Naive thymus-derived CD4-positive, alpha-beta T cell (primary cell): ENCODE results near the gene DRAM1. TPM values are rescaled to one million over a fixed set of nuclear protein-coding genes. Genes with fewer than 3 reads are reported as not detected.
"Not testable (repeated sequence)": the region's sequence is repeated elsewhere in the genome, so short reads cannot be mapped to it uniquely, and the experiment has no call there.

Experiments
- ATAC-seq: fragments of 150-1000 bp; cut with Tn5 transposase; 2 replicates; pipeline ENCODE4 v1.10.0; 2021; ENCODE audit warnings: mild to moderate bottlenecking, moderate library complexity
- CTCF ChIA-PET: fragments of 350-600 bp; sonication (Branson Sonifier 250); formaldehyde crosslinking; loops from one replicate; lab custom pipeline; 2021; ENCODE audit warnings: antibody characterized with exemption; lab: Charles Lee
- POLR2A ChIA-PET: fragments of 350-600 bp; sonication (Branson Sonifier 250); formaldehyde crosslinking; loops from one replicate; lab custom pipeline; 2021; ENCODE audit warnings: antibody characterized with exemption, inconsistent platforms; lab: Charles Lee
- DNase-seq, 9 donors: peaks; one replicate each; pipeline versions ENCODE4 v3.0.0 to v3.0.0-alpha.2; 2020 to 2022; ENCODE audit warnings: mixed read lengths in 1 of 9
- H3K27ac ChIP-seq: one replicate; pipeline ENCODE4 v1.7.0; 2013; ENCODE audit warnings: mild to moderate bottlenecking, low read depth, low read length, moderate library complexity
- H3K27me3 ChIP-seq, 2 donors: one replicate each; pipeline ENCODE4 v1.7.0; 2013; ENCODE audit warnings: low read length in 2 of 2, mild to moderate bottlenecking in 2 of 2, moderate library complexity in 2 of 2; ENCODE audit not compliant: control insufficient read depth in 2 of 2, insufficient read depth in 2 of 2
- H3K36me3 ChIP-seq, 3 experiments: 1 replicate in 2 of 3; 2 replicates in 1 of 3; pipeline ENCODE4 v1.7.0; 2013; ENCODE audit warnings: low read length in 3 of 3, mild to moderate bottlenecking in 3 of 3, moderate library complexity in 1 of 3; ENCODE audit not compliant: insufficient read depth in 3 of 3, control insufficient read depth in 2 of 3
- H3K4me1 ChIP-seq, 2 donors: one replicate each; pipeline ENCODE4 v1.7.0; 2013; ENCODE audit warnings: low read length in 2 of 2, mild to moderate bottlenecking in 2 of 2, moderate library complexity in 1 of 2; ENCODE audit not compliant: control insufficient read depth in 2 of 2, insufficient read depth in 2 of 2
- H3K4me3 ChIP-seq: 2 replicates; pipeline ENCODE4 v1.7.0; 2013; ENCODE audit warnings: mild to moderate bottlenecking, low read length
- H3K9me3 ChIP-seq, 3 experiments: 1 replicate in 2 of 3; 2 replicates in 1 of 3; pipeline ENCODE4 v1.7.0; 2013; ENCODE audit warnings: low read length in 3 of 3; ENCODE audit not compliant: control insufficient read depth in 2 of 3
- H3K27ac Mint-ChIP-seq, 9 donors: one replicate each; pipeline ENCODE4 v1.8.0; 2020 to 2022; ENCODE audit warnings: mixed read lengths in 9 of 9, mild to moderate bottlenecking in 8 of 9, moderate library complexity in 5 of 9, inconsistent platforms in 2 of 9
- H3K27me3 Mint-ChIP-seq, 5 donors: one replicate each; pipeline ENCODE4 v1.8.0; 2021 to 2022; ENCODE audit warnings: mixed read lengths in 5 of 5, mild to moderate bottlenecking in 1 of 5
- H3K36me3 Mint-ChIP-seq, 5 donors: one replicate each; pipeline ENCODE4 v1.8.0; 2020 to 2022; ENCODE audit warnings: mixed read lengths in 5 of 5, mild to moderate bottlenecking in 3 of 5, inconsistent platforms in 1 of 5
- H3K4me1 Mint-ChIP-seq, 7 donors: one replicate each; pipeline ENCODE4 v1.8.0; 2020 to 2022; ENCODE audit warnings: mixed read lengths in 7 of 7, mild to moderate bottlenecking in 3 of 7, inconsistent platforms in 1 of 7
- H3K4me3 Mint-ChIP-seq, 10 donors: one replicate each; pipeline ENCODE4 v1.8.0; 2020 to 2022; ENCODE audit warnings: mild to moderate bottlenecking in 10 of 10, mixed read lengths in 10 of 10, moderate library complexity in 6 of 10, inconsistent platforms in 2 of 10
- H3K9me3 Mint-ChIP-seq, 11 donors: one replicate each; pipeline ENCODE4 v1.8.0; 2020 to 2022; ENCODE audit warnings: mixed read lengths in 11 of 11, mild to moderate bottlenecking in 4 of 11, inconsistent platforms in 1 of 11, moderate library complexity in 1 of 11
- intact Hi-C, 2 donors: fragments of 100-400 bp; cut with micrococcal nuclease; formaldehyde crosslinking; loops; one replicate each; pipeline ENCODE4 v1.15.1; 2023
- polyA plus RNA-seq, 2 donors: library from polyadenylated mRNA; unstranded; fragments of 300-500 nt; fragmentation: Illumina TruSeq; gene quantifications; one replicate each; pipeline ENCODE4 v1.2.3, GENCODE V29; 2021
- total RNA-seq, 6 experiments: library from RNA in 5 of 6; stranded (reverse) in 5 of 6; gene quantifications; 1 replicate in 5 of 6; 2 replicates in 1 of 6; pipeline ENCODE4 v1.2.3 and lab custom pipeline; 2021 to 2026

The DRAM1 gene
- total and polyA plus RNA-seq, 7 experiments from 2014 or later = 1.4 to 9.5 (median 2.4) TPM

- intact Hi-C loops = no loop called here
- H3K9me3 Mint-ChIP-seq = no peaks in the 10 kb centered on the region
Observed at GRCh38 chr12:101847325-101847724, 30.1 kb upstream of the DRAM1 start.

DNA sequence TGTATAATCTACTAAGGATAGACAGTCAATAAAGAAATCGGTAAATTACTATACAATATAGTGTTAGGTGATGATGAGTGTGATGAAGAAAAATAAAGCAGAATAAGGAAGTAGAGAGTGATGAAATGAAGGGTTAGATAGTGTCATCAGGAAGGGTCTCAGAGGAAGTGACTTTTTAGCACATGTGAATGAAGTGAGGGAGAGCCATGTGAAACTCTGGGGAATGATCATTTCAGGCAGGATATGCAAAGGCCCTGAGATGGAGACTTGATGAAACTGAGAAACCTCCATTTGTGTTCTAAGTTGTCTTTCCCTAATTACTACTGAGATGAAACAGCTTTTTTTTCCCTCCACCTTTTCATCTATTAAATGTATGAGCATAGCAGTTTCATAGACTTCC lies 27.2 kb upstream of the DRAM1 start:
- ATAC-seq (peak; percentile 51), DNase-seq (no peak)
- intact Hi-C loops = no loop called here
- Mint-ChIP-seq H3K9me3 (peaks cover 0 to 6% (median 0%) of the 10 kb centered on the region in 11 donors), H3K4me3 (no peak overlapping the region), H3K27ac (no peak overlapping the region), H3K27me3 (peaks cover 0 to 3% (median 0%) of the 10 kb centered on the region in 5 donors), H3K36me3 (peaks cover 0 to 5% (median 0%) of the 10 kb centered on the region in 5 donors), H3K4me1 (peaks cover 0 to 10% (median 0%) of the 10 kb centered on the region in 7 donors)
- H3K36me3 ChIP-seq = no peaks in the 10 kb centered on the region
- no peaks in the 10 kb centered on the region for H3K27me3 ChIP-seq
- no peak overlapping the region for H3K27ac ChIP-seq
- H3K4me1 ChIP-seq = no peaks in the 10 kb centered on the region
- CTCF ChIA-PET = no interaction called here
- POLR2A ChIA-PET = no interaction called here
- no peaks in the 10 kb centered on the region for H3K9me3 ChIP-seq
- no peak overlapping the region for H3K4me3 ChIP-seq

More at GRCh38 chr12:101847325-101847724, 30.1 kb upstream of the DRAM1 start:
- DNase-seq = no peak
- no peak overlapping the region for H3K4me3 ChIP-seq
- H3K27ac ChIP-seq = no peak overlapping the region
- no peaks in the 10 kb centered on the region for H3K9me3 ChIP-seq
- Mint-ChIP-seq H3K4me1 (peaks cover 0 to 4% (median 0%) of the 10 kb centered on the region in 7 donors), H3K4me3 (no peak overlapping the region), H3K27ac (no peak overlapping the region), H3K36me3 (no peaks in the 10 kb centered on the region), H3K27me3 (peaks cover 0 to 3% (median 0%) of the 10 kb centered on the region in 5 donors)
- no peaks in the 10 kb centered on the region for H3K4me1 ChIP-seq
- H3K27me3 ChIP-seq = no peaks in the 10 kb centered on the region
- CTCF ChIA-PET = interaction anchor here (1.2 kb wide), 1 partner anchor 74 kb away, joined by 4 read pairs; no protein-coding TSS in a partner anchor
- POLR2A ChIA-PET = no interaction called here
- no peak for ATAC-seq
- H3K36me3 ChIP-seq = no peaks in the 10 kb centered on the region

DNA sequence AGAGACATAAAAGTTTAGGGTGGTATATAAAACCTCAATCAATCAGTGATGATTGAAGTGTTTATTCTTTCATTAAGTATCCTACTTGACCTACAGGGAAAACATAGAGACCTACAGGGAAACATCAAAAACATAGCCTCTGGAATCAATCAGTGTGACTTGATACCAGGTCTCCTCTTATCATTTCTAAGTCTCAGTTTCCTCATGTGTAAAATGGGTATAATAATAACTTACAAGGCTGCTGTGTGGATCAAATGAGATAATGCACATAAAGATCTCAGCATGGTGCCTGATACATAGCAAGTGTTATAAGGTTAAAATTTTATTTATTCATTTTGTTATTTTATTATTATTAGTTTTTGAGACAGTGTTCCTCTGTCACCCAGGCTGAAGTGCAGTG lies 24.4 kb upstream of the DRAM1 start:
- ChIA-PET POLR2A (no interaction called here), CTCF (no interaction called here)
- no peaks in the 10 kb centered on the region for H3K36me3 ChIP-seq
- H3K9me3 ChIP-seq = no peaks in the 10 kb centered on the region
- H3K9me3 Mint-ChIP-seq = peaks cover 0 to 7% (median 0%) of the 10 kb centered on the region in 11 donors
- H3K4me1 Mint-ChIP-seq = peaks cover 0 to 15% (median 0%) of the 10 kb centered on the region in 7 donors
- H3K36me3 Mint-ChIP-seq = peaks cover 0 to 5% (median 0%) of the 10 kb centered on the region in 5 donors
- H3K27ac Mint-ChIP-seq = no peak overlapping the region
- H3K27me3 ChIP-seq = no peaks in the 10 kb centered on the region
- DNase-seq = no peak
- peaks cover 0 to 3% (median 0%) of the 10 kb centered on the region in 5 donors for H3K27me3 Mint-ChIP-seq
- H3K4me1 ChIP-seq = no peaks in the 10 kb centered on the region
- intact Hi-C loops = no loop called here
- H3K4me3 Mint-ChIP-seq = no peak overlapping the region
- no peak overlapping the region for H3K27ac ChIP-seq
- H3K4me3 ChIP-seq = no peak overlapping the region
- ATAC-seq = no peak

DNA sequence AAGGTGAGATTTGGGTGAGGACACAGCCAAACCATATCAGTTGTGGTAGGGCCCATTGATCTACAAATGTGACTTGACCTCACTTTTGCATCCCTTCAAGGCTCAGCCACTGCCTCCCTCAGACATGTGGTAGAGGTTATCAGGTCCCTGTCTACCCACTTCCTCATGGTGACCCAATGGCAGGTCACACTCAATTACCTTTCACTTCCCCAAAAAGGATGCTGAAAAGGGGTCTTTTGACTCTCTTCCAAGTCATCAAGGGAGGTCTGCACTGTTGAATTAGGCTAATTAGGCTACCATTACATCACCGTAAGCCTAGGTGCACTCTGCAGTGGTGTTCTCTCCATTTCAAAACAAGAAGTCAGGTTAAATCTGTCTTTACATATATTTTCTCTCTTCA lies 22.6 kb upstream of the DRAM1 start:
- Histone ChIP-seq H3K36me3 (no peaks in the 10 kb centered on the region), H3K9me3 (no peaks in the 10 kb centered on the region), H3K4me3 (no peak overlapping the region), H3K27me3 (no peaks in the 10 kb centered on the region), H3K27ac (no peak overlapping the region), H3K4me1 (no peaks in the 10 kb centered on the region)
- peaks cover 0 to 3% (median 0%) of the 10 kb centered on the region in 5 donors for H3K27me3 Mint-ChIP-seq
- H3K4me3 Mint-ChIP-seq = no peak overlapping the region
- ChIA-PET CTCF (no interaction called here), POLR2A (no interaction called here)
- DNase-seq = no peak
- ATAC-seq = no peak
- intact Hi-C loops = no loop called here
- peaks cover 0 to 5% (median 0%) of the 10 kb centered on the region in 5 donors for H3K36me3 Mint-ChIP-seq
- H3K9me3 Mint-ChIP-seq = peaks cover 0 to 7% (median 0%) of the 10 kb centered on the region in 11 donors
- peaks cover 0 to 19% (median 0%) of the 10 kb centered on the region in 7 donors for H3K4me1 Mint-ChIP-seq
- H3K27ac Mint-ChIP-seq = no peak overlapping the region

GRCh38 chr12:101855364-101855884 lies 22.0 kb upstream of the DRAM1 start:
- H3K4me1 ChIP-seq = no peaks in the 10 kb centered on the region
- POLR2A ChIA-PET = no interaction called here
- Mint-ChIP-seq H3K27ac (no peak overlapping the region), H3K4me1 (peaks cover 0 to 23% (median 0%) of the 10 kb centered on the region in 7 donors), H3K4me3 (no peak overlapping the region), H3K27me3 (peaks cover 0 to 3% (median 0%) of the 10 kb centered on the region in 5 donors), H3K9me3 (peaks cover 0 to 7% (median 0%) of the 10 kb centered on the region in 11 donors), H3K36me3 (peaks cover 0 to 5% (median 0%) of the 10 kb centered on the region in 5 donors)
- no peak overlapping the region for H3K4me3 ChIP-seq
- intact Hi-C loops = no loop called here
- no peak overlapping the region for H3K27ac ChIP-seq
- CTCF ChIA-PET = interaction anchor here (0.6 kb wide), 1 partner anchor 1591 kb away, joined by 4 read pairs; no protein-coding TSS in a partner anchor
- no peaks in the 10 kb centered on the region for H3K27me3 ChIP-seq
- H3K9me3 ChIP-seq = no peaks in the 10 kb centered on the region
- H3K36me3 ChIP-seq = no peaks in the 10 kb centered on the region
- no peak for ATAC-seq
- DNase-seq = no peak

DNA sequence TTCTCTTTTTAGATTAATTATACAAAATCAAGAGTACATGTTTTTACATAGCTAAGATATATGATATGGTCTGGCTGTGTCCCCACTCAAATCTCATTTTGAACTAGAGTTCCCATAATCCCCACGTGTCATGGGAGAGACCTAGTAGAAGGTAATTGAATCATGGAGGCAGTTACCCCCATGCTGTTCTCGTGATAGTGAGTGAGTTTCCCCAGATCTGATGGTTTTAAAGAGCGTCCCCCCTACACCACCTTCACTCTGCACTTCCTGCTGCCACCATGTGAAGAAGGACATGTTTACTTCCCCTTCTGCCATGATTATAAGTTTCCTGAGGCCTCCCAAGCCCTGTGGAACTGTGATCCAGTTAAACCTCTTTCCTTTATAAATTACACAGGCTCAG lies 21.4 kb upstream of the DRAM1 start:
- H3K36me3 Mint-ChIP-seq = peaks cover 0 to 5% (median 0%) of the 10 kb centered on the region in 5 donors
- Histone ChIP-seq H3K36me3 (no peaks in the 10 kb centered on the region), H3K4me3 (no peak overlapping the region), H3K4me1 (no peaks in the 10 kb centered on the region), H3K27ac (no peak overlapping the region), H3K27me3 (no peaks in the 10 kb centered on the region), H3K9me3 (no peaks in the 10 kb centered on the region)
- intact Hi-C loops = no loop called here
- no peak for ATAC-seq
- no peak overlapping the region for H3K4me3 Mint-ChIP-seq
- H3K27me3 Mint-ChIP-seq = peaks cover 0 to 2% (median 0%) of the 10 kb centered on the region in 5 donors
- peaks cover 0 to 23% (median 0%) of the 10 kb centered on the region in 7 donors for H3K4me1 Mint-ChIP-seq
- no peak for DNase-seq
- POLR2A ChIA-PET = no interaction called here
- CTCF ChIA-PET = interaction anchor here (0.6 kb wide), 1 partner anchor 1591 kb away, joined by 4 read pairs; no protein-coding TSS in a partner anchor
- H3K27ac Mint-ChIP-seq = peak overlapping the region in 1 of 9 donors; percentile 25
- H3K9me3 Mint-ChIP-seq = peaks cover 0 to 7% (median 0%) of the 10 kb centered on the region in 11 donors

- H3K36me3 ChIP-seq, H3K4me1 ChIP-seq, H3K27me3 Mint-ChIP-seq, H3K27me3 ChIP-seq, H3K27ac Mint-ChIP-seq, H3K36me3 Mint-ChIP-seq, H3K27ac ChIP-seq, CTCF ChIA-PET, ATAC-seq, intact Hi-C loops, POLR2A ChIA-PET, H3K4me3 ChIP-seq, DNase-seq, H3K9me3 ChIP-seq, H3K9me3 Mint-ChIP-seq, H3K4me3 Mint-ChIP-seq: not testable (repeated sequence)
- peaks cover 0 to 23% (median 0%) of the 10 kb centered on the region in 7 donors for H3K4me1 Mint-ChIP-seq
Observed at GRCh38 chr12:101856614-101857013, 20.8 kb upstream of the DRAM1 start.
